Stimulated activated CD4-positive, alpha-beta T cell treated with anti-CD3 and anti-CD28 coated beads, Interleukin-1b, Interleukin-23, amount 100 ng/mL, for 4 hours (primary cell): ENCODE measurements around the gene PSAP.

Experiments used
- DNase-seq, 2 donors: peaks; one replicate each; pipeline ENCODE4 v3.0.0-alpha.2; 2020; ENCODE audit warnings: low read depth in 2 of 2

The PSAP gene

GRCh38 chr10:71769279-71769823, 81.7 kb downstream of the PSAP start:
- no peak for DNase-seq

GRCh38 chr10:71767420-71768035, 83.5 kb downstream of the PSAP start:
- DNase-seq, result no peak

- DNase-seq, result no peak
Observed at GRCh38 chr10:71766717-71767419, 84.2 kb downstream of the PSAP start.
